Heart left ventricle (tissue), 16 donors: ENCODE data around the gene WDR33. TPM values are rescaled to one million over a fixed set of nuclear protein-coding genes. Genes with fewer than 3 reads are reported as not detected.

Experiments
- ATAC-seq, 4 donors: fragments of 200-7000 bp; cut with Tn5 transposase; one replicate each; pipeline ENCODE4 v1.9.1; 2020 to 2022; ENCODE audit warnings: moderate library complexity in 4 of 4, mild to moderate bottlenecking in 3 of 4, moderate number of reproducible peaks in 1 of 4
- DNase-seq, 5 donors: peaks; one replicate each; pipeline ENCODE4 v3.0.0-alpha.2; 2020
- H3K27ac ChIP-seq, 12 donors: fragments of 200-600 bp; sonication (generic) in 4 of 12; one replicate each; pipeline versions ENCODE4 v1.5.0 to v1.8.0; 2016 to 2022; ENCODE audit warnings: mild to moderate bottlenecking in 2 of 12
- H3K27me3 ChIP-seq, 9 donors: fragments of 200-600 bp; sonication (generic) in 2 of 9; one replicate each; pipeline versions ENCODE4 v1.5.1 to v1.8.0; 2016 to 2022; ENCODE audit warnings: mild to moderate bottlenecking in 3 of 9
- H3K36me3 ChIP-seq, 9 donors: fragments of 200-600 bp; sonication (generic) in 2 of 9; one replicate each; pipeline versions ENCODE4 v1.5.0 to v1.8.0; 2018 to 2022; ENCODE audit warnings: mild to moderate bottlenecking in 2 of 9
- H3K4me1 ChIP-seq, 12 donors: fragments of 200-600 bp; sonication (generic) in 4 of 12; one replicate each; pipeline versions ENCODE4 v1.5.0 to v1.8.0; 2016 to 2022; ENCODE audit warnings: mild to moderate bottlenecking in 3 of 12
- H3K4me3 ChIP-seq, 12 donors: fragments of 200-600 bp; sonication (generic) in 4 of 12; one replicate each; pipeline versions ENCODE4 v1.5.0 to v1.8.0; 2017 to 2022; ENCODE audit warnings: mild to moderate bottlenecking in 9 of 12, moderate library complexity in 4 of 12
- H3K9me3 ChIP-seq, 12 donors: fragments of 200-600 bp; sonication (generic) in 4 of 12; one replicate each; pipeline versions ENCODE4 v1.5.0 to v1.8.0; 2016 to 2022; ENCODE audit warnings: mild to moderate bottlenecking in 1 of 12
- POLR2A ChIP-seq, 2 donors: fragments of 450-650 bp; IDR thresholded peaks; one replicate each; pipeline ENCODE4 v1.6.1; 2017; ENCODE audit warnings: antibody characterized with exemption in 2 of 2, mild to moderate bottlenecking in 2 of 2, moderate library complexity in 2 of 2
- WGBS, 4 donors: extraction: QIAGEN DNeasy Blood & Tissue Kit in 2 of 4; methylation state at CpG; one replicate each; pipeline versions ENCODE4 v1.1.5 to v1.1.7; 2013 to 2018; 5-methylcytosine and 5-hydroxymethylcytosine counted together
- intact Hi-C, 10 donors: fragments of 100-400 bp; cut with DNase I; formaldehyde crosslinking; loops; one replicate each; pipeline versions ENCODE4 v1.11.1 to v1.14.2; 2022
- polyA plus RNA-seq, 2 donors: library from polyadenylated mRNA; stranded (reverse); fragments of 200-250 nt; gene quantifications; one replicate each; pipeline ENCODE4 v1.2.3, GENCODE V29; 2013
- total RNA-seq, 9 donors: library from RNA; depleted of rRNA in 2 of 9; stranded (reverse); fragments of >200 nt in 2 of 9; fragmentation: NEBNext Ultra II Directional in 3 of 9; extraction: Animal tissue kit (Norgen Biotek cat#: 25700) in 3 of 9; gene quantifications; one replicate each; pipeline versions ENCODE4 v1.1.0 to v1.2.4, GENCODE V29; 2016 to 2023
- TF ChIP-seq, protein P1 (sequence below), 12 donors: fragments of 200-600 bp; sonication (generic) in 4 of 12; IDR thresholded peaks; one replicate each; pipeline versions ENCODE4 v1.5.0 to v1.8.0; 2018 to 2022; ENCODE audit warnings: antibody characterized with exemption in 12 of 12, mild to moderate bottlenecking in 5 of 12
- donor health status: ischemic (EF 13 %, LVEDD 7.1; RV severe dilation, severe dysfunction).
- donor health status: healthy with polysubstance abuse.
- donor health status: DM: no; HTN: yes; CAD: no.
- donor health status: DM: no; HTN: no; CAD: no.
- donor health status: ischemic (EF 25% LVEDD 6.9; RV normal size, moderate dysfunction).
- donor health status: ischemic (EF 25% LVEDD 5.7; RV mildly dilated, moderate dysfunction).
- donor health status: healthy.
- donor health status: DM: yes; HTN: yes; CAD: no.
- donor health status: ischemic (EF 35%, LVEDD 5.7; RV mildly dilated, moderate dysfunction).
- donor health status: nonischemic (EF 11% LVEDD 7.7; RV severe dilation, severe dysfunction).
- donor health status: DM: yes; HTN: yes; CAD: no.
- donor health status: PGD.
- donor health status: ischemic (EF 29% LVEDD 5.4; RV normal size, mild dysfunction).
- donor health status: nonischemic (EF 23%, LVEDD 6.1; RV moderate dilation, normal function).

The WDR33 gene
- total and polyA plus RNA-seq, 11 donors, result 15.4 to 49.9 (median 41.1) TPM

DNA sequence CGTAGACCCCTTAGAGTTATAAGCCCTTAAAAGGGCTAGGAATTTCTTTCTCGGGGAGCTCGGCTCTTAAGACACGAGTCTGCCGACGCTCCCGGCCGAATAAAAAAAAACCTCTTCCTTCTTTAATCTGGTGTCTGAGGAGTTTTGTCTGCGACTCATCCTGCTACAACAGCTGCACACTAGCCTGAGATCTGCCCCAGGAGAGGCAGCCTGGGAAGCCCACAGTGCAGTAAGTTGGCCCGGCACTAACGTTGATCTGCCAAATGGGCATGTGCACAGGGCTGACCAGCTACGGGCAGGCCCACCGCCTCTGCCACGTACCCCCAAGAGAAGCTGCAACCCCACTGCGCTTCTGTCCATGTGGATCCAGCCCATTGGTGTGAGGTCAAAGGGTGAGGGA is 127.2 kb downstream of the WDR33 start:
- Histone ChIP-seq H3K4me3 (no peak overlapping the region), H3K27ac (peak overlapping the region in 6 of 12 donors; percentile 25 to 82 (median 49)), H3K36me3 (no peaks in the 10 kb centered on the region), H3K4me1 (peaks cover 0 to 42% (median 27%) of the 10 kb centered on the region in 12 donors), H3K9me3 (peaks cover 0 to 4% (median 0%) of the 10 kb centered on the region in 12 donors), H3K27me3 (no peaks in the 10 kb centered on the region)
- WGBS, 4 donors, result 49 to 66% (median 57%) methylated on average over 15 of the region's 15 CpGs
- no peak for TF ChIP-seq POLR2A (IDR thresholded peaks at IDR 0.05)
- TF ChIP-seq, protein P1, sequence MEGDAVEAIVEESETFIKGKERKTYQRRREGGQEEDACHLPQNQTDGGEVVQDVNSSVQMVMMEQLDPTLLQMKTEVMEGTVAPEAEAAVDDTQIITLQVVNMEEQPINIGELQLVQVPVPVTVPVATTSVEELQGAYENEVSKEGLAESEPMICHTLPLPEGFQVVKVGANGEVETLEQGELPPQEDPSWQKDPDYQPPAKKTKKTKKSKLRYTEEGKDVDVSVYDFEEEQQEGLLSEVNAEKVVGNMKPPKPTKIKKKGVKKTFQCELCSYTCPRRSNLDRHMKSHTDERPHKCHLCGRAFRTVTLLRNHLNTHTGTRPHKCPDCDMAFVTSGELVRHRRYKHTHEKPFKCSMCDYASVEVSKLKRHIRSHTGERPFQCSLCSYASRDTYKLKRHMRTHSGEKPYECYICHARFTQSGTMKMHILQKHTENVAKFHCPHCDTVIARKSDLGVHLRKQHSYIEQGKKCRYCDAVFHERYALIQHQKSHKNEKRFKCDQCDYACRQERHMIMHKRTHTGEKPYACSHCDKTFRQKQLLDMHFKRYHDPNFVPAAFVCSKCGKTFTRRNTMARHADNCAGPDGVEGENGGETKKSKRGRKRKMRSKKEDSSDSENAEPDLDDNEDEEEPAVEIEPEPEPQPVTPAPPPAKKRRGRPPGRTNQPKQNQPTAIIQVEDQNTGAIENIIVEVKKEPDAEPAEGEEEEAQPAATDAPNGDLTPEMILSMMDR (IDR thresholded peaks at IDR 0.05), result no peak
- intact Hi-C loops, result loop anchor here in 4 of 10 donors (5.0 to 10.0 kb wide), 4 partner anchors 36 to 91 kb away; partner anchors contain the start of gene GPR17 (in 1 of the 4)
- ATAC-seq, result peak in 2 of 4 donors; percentile 42 to 70
- DNase-seq, result peak in 3 of 5 donors; percentile 56 to 68 (median 56)

- Histone ChIP-seq H3K4me3 (no peak overlapping the region), H3K36me3 (no peaks in the 10 kb centered on the region), H3K27ac (peak overlapping the region in 5 of 12 donors; percentile 46 to 82 (median 50)), H3K4me1 (peaks cover 0 to 42% (median 27%) of the 10 kb centered on the region in 12 donors), H3K9me3 (no peaks in the 10 kb centered on the region), H3K27me3 (no peaks in the 10 kb centered on the region)
- intact Hi-C loops, result loop anchor here in 4 of 10 donors (5.0 to 10.0 kb wide), 4 partner anchors 36 to 91 kb away; partner anchors contain the start of gene GPR17 (in 1 of the 4)
- DNase-seq (no peak), ATAC-seq (no peak)
- no peak for TF ChIP-seq POLR2A (IDR thresholded peaks at IDR 0.05)
- TF ChIP-seq, protein P1 (IDR thresholded peaks at IDR 0.05), result no peak
These were observed 127.9 kb downstream of the WDR33 start for GRCh38 chr2:127683056-127683455.

DNA sequence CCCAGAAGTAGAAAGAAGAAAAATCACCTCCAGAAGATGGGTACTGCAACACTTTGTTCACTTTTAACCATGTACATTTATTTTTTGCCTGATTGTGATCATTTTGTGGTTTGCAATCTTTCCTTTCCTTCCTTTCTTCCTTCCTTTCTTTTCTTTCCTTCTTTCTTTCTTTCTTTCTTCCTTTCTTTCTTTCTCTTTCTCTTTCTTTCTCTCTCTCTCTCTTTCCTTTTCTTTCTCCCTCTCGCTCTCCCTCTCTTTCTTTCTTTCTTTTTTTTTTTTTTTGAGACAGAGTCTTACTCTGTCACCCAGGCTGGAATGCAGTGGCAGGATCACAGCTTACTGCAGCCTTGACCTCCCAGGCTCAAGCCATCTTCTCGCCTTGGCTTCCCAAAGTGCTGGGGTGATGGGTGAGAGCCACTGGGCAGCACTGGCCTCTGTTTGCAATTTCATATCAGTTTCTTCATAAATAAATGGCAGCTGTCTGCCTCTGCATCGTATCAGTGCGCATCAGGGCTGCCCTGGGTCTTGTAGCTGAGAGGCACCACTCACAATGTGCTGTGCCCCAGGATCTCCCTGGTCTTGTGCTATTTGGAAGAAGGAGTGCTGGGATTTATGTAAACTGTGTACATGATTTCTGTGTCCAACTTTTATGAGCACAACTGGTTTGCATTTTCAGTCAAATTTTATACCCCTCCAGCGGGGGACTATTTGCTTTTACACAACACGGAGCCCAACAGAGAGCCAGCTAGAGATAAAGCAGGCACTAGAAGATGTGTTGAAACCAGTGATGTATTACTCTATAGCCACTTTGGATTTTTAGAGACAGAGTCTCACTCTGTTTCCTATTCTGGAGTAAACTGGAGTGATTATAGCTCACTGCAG is 128.8 kb downstream of the WDR33 start:
- TF ChIP-seq, protein P1 (IDR thresholded peaks at IDR 0.05), result no peak
- TF ChIP-seq POLR2A (IDR thresholded peaks at IDR 0.05), result no peak
- Histone ChIP-seq H3K4me1 (peaks cover 0 to 42% (median 31%) of the 10 kb centered on the region in 12 donors), H3K4me3 (peak overlapping the region in 3 of 12 donors; percentile 55 to 60 (median 57)), H3K27me3 (no peaks in the 10 kb centered on the region), H3K36me3 (no peaks in the 10 kb centered on the region), H3K9me3 (no peaks in the 10 kb centered on the region), H3K27ac (peak overlapping the region in 10 of 12 donors; percentile 51 to 82 (median 74))
- DNase-seq (no peak), ATAC-seq (no peak)
- intact Hi-C loops, result loop anchor here in 4 of 10 donors (2.0 to 10.0 kb wide), 5 partner anchors 23 to 90 kb away; partner anchors contain the start of gene GPR17 (in 1 of the 4)
- WGBS, 4 donors, result 82 to 91% (median 87%) methylated on average over 6 of the region's 6 CpGs

DNA sequence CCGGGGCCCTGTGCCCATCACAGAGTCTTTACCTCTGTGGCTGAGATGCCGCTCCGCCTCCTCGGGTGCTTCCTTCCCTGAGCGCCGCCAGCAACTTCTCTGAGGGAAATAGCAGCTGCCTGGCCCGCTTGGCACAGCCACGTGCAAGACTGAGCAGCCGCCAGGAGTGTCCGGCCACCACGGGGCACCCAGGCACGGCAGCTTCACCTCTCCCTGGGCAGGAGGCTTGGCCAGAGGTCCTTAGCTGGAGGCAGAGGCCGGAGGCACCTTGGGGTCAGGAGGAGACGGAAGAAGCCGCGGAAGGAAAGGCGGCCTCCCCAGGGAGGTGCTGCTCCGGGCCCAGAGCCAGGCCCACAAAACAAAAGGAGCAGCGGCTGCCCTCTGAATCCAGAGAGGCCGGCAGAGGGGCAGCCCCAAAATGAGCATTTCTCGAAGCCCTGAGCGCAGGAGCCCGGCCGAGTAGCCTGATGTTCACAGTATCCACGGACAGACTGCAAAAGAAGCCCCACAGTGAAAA is 129.6 kb downstream of the WDR33 start:
- DNase-seq, result peak in 4 of 5 donors; percentile 63 to 82 (median 70)

More for the DNA sequence above, 129.6 kb downstream of the WDR33 start:
- H3K9me3 ChIP-seq, result no peaks in the 10 kb centered on the region
- 41 to 60% (median 51%) methylated on average over 5 to 25 of the region's 25 CpGs for WGBS, 4 donors
- H3K4me3 ChIP-seq, result peak overlapping the region; percentile 32 to 60 (median 54)
- peaks cover 0 to 50% (median 36%) of the 10 kb centered on the region in 12 donors for H3K4me1 ChIP-seq
- H3K27ac ChIP-seq, result peak overlapping the region; percentile 38 to 82 (median 74)
- TF ChIP-seq POLR2A (IDR thresholded peaks at IDR 0.05), result peak in 1 of 2 donors; percentile 66
- TF ChIP-seq, protein P1 (IDR thresholded peaks at IDR 0.05), result no peak
- H3K27me3 ChIP-seq, result peaks cover 0 to 5% (median 0%) of the 10 kb centered on the region in 9 donors
- no peaks in the 10 kb centered on the region for H3K36me3 ChIP-seq
- ATAC-seq, result peak in 3 of 4 donors; percentile 44 to 74 (median 51)
- intact Hi-C loops, result loop anchor here in 4 of 10 donors (2.0 to 10.0 kb wide), 5 partner anchors 23 to 89 kb away; partner anchors contain the start of gene GPR17 (in 1 of the 4)
